Putamen (tissue), 1 donor: ENCODE results near the gene ARHGDIG.

ENCODE experiments used
- DNase-seq: peaks from one replicate; pipeline ENCODE4 v3.0.0-alpha.2; 2016; ENCODE audit warnings: low spot score

The ARHGDIG gene

DNA sequence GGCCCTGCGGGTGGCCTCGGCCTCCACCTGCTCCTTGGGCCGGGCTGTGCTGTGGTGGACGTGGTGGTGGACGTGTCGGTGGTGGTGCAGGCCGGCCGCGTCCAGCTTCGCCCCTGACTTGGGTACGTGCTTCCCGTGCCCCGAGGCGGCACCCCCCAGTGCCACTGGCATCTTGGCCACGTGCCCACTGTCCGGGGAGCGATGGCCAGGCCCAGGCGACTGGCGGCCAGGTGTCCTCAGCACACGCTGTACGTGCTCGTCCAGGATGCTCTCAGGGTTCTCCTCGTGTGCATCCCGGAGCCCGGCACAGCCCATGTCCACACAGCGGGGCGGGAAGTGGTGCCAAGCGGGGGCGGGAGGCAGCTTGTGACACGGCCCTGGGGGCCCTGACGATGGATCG, 17.4 kb downstream of the ARHGDIG start:
- DNase-seq, result no peak

GRCh38 chr16:301235-301634, 20.8 kb downstream of the ARHGDIG start:
- no peak for DNase-seq

- DNase-seq, result no peak
Observed at GRCh38 chr16:301950-302349, 21.6 kb downstream of the ARHGDIG start.

DNA sequence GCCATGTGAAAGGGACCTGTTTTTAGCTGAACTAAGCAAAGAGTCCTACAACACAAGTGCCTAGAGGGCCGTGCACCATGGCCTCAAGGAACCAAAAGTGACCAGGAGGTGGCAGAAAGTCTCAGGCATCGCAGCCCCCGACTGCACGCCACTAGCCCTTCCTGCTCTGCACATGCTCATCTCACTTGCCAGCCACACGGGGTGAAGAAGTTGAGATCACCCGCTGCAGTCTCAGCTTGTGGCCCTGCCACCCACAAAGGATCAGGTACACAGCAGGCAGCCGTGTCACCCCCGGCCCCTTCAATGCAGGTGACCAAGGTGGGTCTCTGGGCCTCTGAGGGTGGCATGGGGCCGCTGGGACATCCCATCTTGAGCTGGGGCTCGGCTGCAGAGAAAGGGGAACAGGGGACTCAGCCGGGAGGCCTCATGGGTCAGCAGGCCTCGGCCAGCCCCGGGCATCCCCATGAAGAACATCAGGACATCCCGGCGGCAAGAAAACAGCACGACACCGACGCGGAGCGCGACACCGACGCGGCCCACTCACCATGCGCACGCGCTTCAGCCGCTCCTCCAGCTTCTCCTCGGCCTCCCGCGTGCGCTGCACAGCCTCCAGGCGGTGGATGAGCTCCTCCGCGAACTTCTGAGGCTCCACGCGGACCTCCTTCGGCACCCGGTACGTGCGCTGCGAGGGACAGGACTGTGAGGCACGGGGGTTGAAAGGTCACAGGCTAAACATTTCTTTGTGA, 23.5 kb downstream of the ARHGDIG start:
- DNase-seq, result no peak

- peak; percentile 37 for DNase-seq
Observed at GRCh38 chr16:305916-306626, 25.7 kb downstream of the ARHGDIG start.

DNA sequence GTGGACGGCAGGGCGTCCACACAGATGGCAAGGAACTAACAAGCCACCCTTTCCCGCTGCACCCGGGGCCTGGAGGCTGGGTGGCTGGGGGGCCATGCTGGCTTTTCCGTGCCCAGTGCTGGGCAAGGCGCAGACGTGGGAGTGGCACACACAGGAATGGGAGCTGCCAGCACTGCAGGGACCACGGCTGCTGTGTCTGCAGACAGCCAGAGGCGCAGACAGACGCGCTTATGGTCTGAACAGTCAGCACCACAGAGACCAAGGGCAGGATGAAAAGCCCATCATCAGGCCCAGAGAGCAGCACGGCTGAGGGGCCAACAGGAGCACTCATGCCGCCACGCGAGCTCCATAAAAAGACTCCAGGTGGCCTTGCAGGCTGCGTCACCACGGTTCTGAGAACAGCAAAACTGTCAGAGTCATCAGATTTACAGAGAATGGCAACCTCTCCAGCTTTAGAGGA, 26.6 kb downstream of the ARHGDIG start:
- DNase-seq, result no peak

- DNase-seq, result no peak
Observed at GRCh38 chr16:307691-308312, 27.4 kb downstream of the ARHGDIG start.

DNA sequence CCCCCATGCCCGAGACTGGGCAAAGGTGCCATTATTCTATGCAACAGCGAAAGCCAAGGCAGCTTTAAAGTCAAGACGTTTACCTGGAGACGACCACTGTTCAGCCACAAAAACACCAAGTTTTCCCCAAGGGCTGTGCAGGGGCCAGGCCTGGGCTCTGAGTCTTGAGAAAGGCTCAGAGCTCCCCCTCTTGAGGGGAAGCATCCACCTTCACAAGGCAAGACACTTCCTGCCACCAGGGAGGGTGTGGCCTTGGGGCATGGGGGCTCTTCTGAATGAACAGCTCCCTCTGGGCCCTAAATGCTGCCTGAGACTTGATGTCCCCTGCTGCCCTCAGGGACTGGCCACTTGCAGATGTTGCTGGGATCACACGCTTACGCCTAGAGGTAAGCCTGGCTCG, 29.1 kb downstream of the ARHGDIG start:
- DNase-seq, result no peak

DNA sequence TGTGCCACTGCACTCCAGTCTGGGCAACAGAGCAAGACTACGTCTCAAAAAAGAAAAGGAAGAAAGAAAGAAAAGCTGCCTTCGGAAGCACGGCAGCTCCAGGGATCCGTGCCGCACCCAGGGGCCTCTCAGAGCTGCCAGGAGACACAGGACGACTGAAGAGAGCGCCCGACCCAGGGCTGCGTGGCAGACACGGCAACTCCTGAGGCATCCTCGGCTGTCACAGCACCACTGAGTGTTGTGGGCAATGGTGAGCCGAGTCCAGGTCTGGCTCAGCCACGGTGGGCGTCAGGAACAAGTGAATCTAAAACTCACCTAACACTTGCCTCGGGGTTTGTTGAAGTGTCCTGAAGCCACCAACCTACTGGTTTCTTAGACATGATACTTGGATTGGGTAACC, 31.3 kb downstream of the ARHGDIG start:
- DNase-seq, result no peak

GRCh38 chr16:314351-314750, 34.0 kb downstream of the ARHGDIG start:
- no peak for DNase-seq

GRCh38 chr16:314795-315299, 34.5 kb downstream of the ARHGDIG start:
- DNase-seq, result no peak

- no peak for DNase-seq
Observed at GRCh38 chr16:316741-317464, 36.5 kb downstream of the ARHGDIG start.

DNA sequence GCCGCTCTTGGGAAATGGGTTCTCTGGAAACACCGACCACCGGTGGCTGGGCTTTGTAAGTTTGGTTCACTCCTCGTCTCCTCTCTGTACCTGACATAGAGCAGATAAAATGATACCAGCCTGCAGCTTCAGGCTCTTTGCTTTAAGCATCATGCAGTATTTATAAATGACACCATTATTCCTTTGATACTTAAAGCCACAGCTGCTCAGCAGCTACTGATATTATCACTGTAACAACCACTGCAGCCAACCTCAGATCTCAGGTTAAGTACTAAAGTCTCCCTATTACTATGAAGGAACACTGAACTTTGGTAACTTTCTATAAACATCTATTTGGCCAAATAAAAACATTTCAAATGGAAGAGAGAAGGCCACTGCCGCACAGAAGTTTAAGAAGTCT, 37.2 kb downstream of the ARHGDIG start:
- no peak for DNase-seq

DNA sequence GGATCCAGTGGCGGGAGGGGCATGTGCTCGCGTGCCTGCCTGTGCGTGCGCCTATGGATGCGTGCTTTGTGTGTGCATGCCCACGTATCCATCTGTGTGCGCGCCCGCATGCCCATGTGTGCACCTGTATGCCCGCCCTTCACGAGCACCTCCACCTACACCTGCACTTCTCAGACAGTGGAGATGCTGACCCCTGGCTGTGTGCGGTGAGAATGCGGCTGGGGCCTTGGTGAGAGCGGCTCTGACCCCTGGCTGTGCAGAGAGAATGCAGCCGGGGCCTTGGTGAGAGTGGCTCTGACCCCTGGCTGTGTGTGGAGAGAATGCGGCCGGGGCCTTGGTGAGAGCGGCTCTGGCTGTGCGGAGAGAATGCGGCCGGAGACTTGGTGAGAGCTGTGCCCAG, 38.2 kb downstream of the ARHGDIG start:
- DNase-seq, result no peak

GRCh38 chr16:320206-320605, 39.8 kb downstream of the ARHGDIG start:
- DNase-seq, result no peak

- DNase-seq, result no peak
Observed at GRCh38 chr16:321532-321931, 41.1 kb downstream of the ARHGDIG start.

DNA sequence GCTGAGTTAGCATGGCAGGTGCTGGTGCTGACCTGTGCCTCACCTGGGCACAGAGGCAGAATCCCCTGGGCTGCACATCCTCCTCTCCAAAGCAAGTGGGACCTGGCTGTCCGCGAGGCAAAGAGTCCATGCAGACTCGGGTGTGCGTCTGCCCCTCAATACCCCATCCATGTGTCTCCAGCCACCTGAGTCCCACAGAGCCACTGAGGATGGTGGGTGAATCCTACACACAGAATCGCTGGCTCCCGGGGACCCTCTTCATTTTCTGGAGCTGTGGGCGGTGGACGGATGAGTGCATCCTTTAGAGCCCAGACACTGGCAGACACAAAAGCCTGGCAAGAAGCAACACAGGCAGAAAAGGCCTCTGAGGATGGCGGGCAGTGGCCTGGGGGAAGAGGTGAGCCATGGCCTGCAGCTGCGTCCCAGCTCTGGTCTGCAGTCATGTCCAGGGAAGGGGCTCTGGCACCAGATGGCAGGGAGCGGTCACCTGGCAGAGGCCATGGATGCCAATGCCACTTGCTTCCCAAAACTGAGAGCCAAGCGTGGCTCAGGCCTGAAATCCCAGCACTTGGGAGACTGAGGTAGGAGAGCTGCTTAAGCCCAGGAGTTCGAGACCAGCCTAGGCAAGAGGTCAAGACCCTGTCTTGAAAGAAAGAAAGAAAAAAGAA, 42.2 kb downstream of the ARHGDIG start:
- DNase-seq, result no peak

- DNase-seq, result no peak
Observed at GRCh38 chr16:324201-324450, 43.7 kb downstream of the ARHGDIG start.

GRCh38 chr16:324451-325334, 44.3 kb downstream of the ARHGDIG start:
- no peak for DNase-seq

DNA sequence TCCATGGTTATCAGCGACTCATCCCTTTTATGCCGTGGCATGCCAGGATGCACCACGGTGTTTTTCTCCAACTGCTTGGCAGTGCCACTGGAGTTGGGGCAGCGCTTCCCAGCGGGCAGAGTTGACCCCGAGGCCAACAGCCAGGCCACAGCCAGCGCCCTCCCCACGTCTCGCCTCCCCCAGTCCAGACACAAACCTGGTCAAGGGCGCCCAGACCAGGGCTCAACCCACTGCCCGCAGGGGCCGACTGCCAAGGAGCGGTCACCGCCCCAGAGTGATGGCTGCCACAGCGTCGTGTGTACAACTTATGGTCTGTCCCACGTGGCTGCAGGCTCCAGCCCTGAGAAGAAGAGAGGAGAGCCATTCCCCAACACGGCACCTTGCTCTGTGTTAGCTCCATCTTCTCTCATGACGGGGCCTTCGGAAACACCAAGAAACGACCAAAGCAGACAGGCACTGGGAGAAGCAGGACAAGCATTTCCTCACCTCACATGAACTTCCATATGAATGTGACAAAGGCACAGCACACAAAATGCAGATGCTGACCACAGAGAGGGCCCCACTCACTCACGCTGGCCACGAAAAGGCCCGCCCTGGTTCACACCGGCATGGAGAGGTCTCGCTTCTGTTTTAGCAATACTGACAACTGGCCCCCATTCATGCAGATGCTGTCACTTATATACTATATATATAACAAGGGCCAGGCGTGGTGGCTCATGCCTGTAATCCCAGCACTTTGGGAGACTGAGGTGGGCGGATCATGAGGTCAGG, 45.2 kb downstream of the ARHGDIG start:
- no peak for DNase-seq
